HG02798 (cell line): ENCODE results near the gene RANBP17.
"Not testable (repeated sequence)": the region's sequence is repeated elsewhere in the genome, so short reads cannot be mapped to it uniquely, and the experiment has no call there.

ENCODE experiments used
- ATAC-seq: cut with Tn5 transposase; IDR thresholded peaks from one replicate; pipeline ENCODE4 v1.9.1; 2021; ENCODE audit warnings: mild to moderate bottlenecking; ENCODE audit not compliant: unreplicated experiment, poor library complexity

Gene RANBP17

DNA sequence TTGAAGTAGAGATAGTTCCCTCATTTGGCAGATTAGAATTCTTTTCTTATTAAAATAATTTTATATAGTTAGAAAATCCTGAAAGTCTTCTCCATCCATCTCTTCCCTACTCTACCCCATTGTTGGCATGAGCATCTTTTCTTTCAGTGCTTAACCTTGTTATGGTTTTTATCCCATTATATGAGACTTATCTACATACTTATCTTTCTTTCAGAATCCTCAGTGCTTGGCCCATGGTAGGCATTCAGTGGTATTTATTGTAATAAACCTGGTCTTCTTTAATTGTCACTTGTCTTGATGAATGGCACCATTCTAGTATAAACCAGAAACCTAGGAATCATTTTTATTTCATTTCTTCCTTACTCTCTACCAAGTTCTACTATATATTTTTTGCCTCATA, 277.4 kb downstream of the RANBP17 start:
- ATAC-seq, result no peak

DNA sequence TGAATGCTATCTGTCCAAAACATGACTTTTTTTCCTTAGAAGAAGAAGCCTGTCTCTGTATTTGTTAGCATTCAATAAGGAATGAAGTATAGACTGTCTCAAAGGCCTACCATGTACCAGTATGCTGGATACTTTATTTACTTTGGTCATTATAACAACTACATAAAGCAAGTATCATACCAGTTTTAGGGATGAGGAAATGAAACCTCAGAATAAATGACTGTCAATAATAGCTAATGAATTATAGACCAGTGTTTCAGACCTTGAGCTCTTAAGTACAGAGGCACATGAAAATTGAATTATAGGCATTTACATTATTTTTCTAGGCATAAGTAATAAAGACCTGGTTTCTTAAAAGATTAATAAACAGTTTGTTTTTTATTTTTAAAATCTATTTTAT, 280.8 kb downstream of the RANBP17 start:
- ATAC-seq, result no peak

DNA sequence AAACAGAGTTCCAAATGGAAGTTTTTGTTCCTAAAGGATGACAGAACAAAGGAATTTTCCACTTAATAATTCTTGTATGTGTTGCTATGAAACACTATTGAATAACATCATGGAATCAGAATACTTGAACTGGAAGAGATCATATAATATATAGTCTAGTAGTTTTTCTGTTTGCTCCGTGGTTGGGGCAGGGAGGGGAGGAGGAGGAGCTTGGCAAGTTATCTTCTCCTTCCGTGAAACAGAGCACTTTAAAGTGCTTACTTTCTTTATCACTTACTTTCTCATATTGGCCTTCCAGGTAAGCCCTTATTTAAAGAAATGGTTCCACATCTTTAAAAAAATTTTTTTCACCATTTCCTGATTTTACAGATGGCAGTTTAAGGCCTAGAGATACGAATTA, 281.4 kb downstream of the RANBP17 start:
- no peak for ATAC-seq

DNA sequence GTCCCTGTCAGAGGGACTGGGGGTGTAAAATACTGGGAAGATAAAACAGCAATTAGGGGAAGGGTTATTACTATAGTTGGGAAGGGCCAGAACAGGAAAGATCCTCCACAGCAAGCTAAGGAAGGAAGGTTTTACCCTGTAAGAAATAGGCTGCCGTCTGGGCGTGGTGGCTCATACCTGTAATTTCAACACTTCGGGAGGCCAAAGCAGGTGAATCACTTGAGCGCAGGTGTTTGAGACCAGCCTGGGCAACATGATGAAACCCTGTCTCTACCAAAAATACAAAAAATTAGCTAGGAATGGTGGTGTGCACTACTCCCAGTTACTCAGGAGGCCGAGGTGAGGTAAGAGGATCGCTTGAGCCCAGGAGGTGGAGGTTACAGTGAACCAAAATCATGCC, 282.1 kb downstream of the RANBP17 start:
- no peak for ATAC-seq

GRCh38 chr5:171149333-171149732, 287.5 kb downstream of the RANBP17 start:
- peak; percentile 78 for ATAC-seq

DNA sequence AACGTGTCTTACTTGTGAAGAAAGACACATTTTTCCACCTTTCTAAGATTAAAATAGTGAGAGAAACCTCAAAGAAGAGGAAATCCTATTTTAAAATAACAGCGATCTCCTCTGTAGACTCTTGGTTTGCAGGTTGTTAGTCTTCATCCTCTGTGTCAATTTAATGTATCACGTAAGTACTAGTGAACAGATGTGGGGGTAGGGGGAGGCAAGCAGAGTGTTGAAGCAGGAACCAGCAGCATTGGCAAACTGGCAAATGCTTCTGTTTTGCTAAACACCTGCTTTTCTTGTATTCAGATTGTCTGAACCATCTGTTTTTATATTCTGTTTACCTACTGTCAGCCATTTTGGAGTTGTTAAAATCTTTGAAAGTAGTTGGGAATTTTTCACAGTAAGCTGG, 288.0 kb downstream of the RANBP17 start:
- no peak for ATAC-seq

GRCh38 chr5:171152382-171152781, 290.6 kb downstream of the RANBP17 start:
- ATAC-seq, result no peak

GRCh38 chr5:171155621-171156020, 293.8 kb downstream of the RANBP17 start:
- ATAC-seq, result no peak

DNA sequence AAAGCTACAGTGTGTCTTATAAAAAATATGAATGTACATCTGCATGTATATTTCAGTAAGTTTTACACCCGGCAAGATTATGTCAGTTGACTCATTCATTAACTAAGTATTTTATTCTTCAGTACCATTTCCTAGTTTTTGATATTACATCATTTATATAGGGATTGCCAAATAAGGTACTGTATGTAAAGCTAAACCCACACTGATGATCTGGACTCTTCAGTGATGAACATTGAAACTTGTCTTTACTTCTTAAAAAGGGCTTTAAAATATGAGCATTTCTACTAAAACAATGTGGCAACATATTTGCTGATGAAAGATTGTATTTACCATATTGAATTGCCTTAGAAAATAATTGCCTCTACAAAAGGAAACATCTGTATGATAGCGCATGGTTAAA, 295.5 kb downstream of the RANBP17 start:
- ATAC-seq, result no peak

DNA sequence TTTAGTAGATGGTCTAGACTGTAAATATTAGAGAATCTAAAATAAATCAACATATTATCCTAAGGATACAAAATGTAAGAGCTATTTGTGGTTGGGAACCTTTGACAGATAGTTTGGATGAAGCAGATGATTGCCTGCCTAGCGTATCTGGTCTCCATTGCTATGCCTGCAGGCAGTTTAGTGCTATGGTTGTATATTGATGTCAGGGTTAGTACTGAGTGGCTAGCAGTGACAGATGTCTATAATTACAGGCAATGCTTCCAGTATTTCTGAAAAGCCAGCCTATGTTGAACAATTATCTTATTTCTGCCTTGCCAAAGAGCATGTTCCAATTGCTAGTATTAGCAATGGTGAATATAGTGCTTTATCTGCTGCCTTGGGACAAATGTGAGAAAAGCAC, 296.0 kb downstream of the RANBP17 start:
- ATAC-seq, result no peak

GRCh38 chr5:171158581-171158980, 296.8 kb downstream of the RANBP17 start:
- ATAC-seq, result no peak

DNA sequence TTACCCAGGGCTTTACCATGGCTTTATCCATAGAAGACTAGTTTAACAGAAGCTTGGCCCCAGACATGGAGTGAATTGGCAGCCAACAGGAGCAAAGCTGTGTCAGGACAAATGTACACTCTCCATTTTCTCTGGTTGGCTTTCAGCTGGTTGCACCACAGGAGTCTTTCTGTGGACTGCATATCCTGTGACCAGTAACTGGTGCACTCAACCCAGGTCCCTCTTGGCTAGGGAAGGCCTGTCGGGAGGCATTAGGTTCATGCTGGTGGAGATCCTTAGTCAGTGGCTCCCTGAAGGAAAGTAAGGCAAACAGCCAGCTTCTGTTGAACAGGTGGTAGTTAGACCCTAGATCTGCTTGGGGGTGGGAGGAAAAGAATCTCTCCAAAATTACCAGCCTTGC, 300.3 kb downstream of the RANBP17 start:
- ATAC-seq, result no peak

DNA sequence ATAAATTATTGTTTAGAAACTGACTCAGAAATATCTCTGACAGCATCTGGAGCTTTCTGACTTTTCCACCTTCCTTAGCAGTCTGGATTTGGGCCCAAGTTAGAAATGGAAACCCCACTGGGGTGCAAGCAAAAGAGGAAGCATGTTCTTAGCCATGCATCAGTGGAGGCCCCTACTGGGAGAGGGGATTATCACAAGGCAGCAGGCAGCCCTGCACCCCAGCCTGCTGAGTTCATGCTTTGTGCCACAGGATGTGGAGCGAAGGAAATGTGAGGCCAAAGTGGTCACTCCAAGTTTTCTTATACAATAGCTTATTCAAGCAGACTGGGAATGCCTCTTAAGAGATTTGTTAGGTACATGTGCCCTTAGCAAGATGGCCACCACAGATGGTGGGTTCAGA, 300.8 kb downstream of the RANBP17 start:
- no peak for ATAC-seq

DNA sequence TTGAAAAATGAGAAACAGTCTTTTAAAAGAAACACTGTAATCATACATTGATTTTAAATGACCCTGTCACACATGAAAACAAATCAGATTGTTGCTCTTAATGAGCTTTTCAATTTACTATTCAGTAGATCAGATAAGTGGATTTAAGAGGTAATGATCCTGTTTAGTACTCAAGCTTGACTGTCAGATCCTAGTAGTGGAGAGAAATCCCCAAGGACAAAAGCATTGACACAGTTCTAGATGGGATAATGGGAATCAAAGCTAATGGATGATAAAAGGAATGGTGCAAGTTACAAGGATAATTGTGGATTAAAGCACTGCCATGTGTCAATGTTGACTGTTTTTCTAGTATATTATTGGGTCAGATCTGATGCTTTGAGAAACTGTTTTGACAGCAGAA, 304.9 kb downstream of the RANBP17 start:
- ATAC-seq, result no peak

GRCh38 chr5:171168171-171168570, 306.4 kb downstream of the RANBP17 start:
- ATAC-seq, result no peak

- ATAC-seq, result not testable (repeated sequence)
These were observed 313.1 kb downstream of the RANBP17 start for GRCh38 chr5:171174960-171175359.

GRCh38 chr5:171175746-171176145, 313.9 kb downstream of the RANBP17 start:
- no peak for ATAC-seq

GRCh38 chr5:171178190-171178589, 316.4 kb downstream of the RANBP17 start:
- not testable (repeated sequence) for ATAC-seq

DNA sequence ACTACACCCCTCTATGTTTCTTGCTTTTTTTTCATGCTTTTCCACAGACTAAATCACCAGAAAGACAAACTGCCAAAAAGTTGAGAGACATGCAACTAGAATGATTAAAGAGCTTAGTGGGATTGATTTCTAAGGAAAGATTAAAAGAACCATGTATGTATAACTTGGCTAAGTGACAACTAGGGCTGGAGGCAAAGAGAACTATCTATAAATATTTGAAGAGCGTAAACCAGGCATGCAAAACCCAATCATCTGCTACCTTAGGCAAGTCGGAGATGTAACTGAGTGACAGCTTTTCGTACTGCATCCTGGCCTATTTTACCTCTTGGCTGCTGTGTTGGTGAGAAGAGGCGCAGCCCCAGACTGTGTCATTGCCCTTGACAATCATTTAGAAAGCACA, 326.2 kb downstream of the RANBP17 start:
- no peak for ATAC-seq

DNA sequence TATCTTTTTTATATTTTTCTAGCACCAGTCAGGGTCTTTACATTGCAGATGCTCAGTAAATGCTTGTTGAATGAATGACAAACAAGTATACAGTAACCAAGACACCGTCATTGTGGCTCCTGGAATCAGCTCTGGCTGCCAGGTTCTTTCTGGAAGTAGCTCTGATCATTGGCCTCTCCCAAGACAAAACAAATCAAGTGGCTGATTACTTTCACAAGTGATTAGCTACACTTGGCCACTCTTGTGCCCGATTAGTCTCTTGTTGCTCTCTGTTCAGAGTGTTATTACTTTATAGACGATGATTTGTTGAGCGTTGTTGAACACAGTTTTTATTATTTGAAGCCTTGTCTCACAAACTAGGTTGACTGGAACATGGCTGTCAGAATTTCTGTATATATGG, 327.6 kb downstream of the RANBP17 start:
- ATAC-seq, result no peak

DNA sequence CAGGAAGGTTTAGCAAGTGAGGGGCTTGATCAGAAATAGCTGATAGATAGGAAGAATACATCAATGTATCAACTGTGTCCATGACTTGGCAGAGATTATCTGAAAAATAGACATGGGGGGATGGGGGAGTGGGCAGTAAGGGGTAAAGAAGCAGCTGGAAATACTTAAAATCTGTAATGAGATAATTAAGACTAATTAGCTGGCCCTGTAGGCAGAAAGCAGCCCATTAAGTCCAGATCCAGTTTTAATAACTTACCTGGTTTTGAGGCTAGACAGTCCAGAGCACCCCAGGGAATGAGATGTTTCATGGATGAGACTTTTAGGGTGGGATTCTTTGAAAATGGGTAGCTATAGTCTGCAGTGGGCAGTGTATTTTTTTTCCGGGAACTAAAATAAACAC, 330.3 kb downstream of the RANBP17 start:
- no peak for ATAC-seq

GRCh38 chr5:171201310-171201709, 339.5 kb downstream of the RANBP17 start:
- ATAC-seq, result no peak

DNA sequence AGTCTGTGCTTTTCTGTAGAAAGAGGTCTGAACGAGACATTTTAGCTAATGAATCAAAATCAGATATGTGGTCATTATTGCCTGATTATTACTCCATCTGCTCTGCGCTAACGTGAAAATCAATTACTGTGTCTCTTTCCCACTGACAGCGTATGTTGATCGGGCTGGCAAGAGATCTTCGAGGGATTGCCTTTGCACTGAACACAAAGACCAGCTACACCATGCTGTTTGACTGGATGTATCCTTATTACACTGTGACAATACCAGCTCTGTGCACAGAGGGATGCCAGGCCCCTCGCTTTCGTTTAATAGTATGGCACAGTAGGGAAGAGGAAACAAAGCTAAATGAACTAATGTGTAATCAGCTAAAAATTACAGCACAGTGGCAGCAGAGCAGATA, 343.6 kb downstream of the RANBP17 start:
- no peak for ATAC-seq
